WTC11 (cell line): ENCODE results near the gene CD276. TPM values are rescaled to one million over a fixed set of nuclear protein-coding genes. Genes with fewer than 3 reads are reported as not detected.

ENCODE experiments used
- ATAC-seq: fragments of 200-7000 bp; cut with Tn5 transposase; 2 replicates; pipeline ENCODE4 v1.10.0; 2021; ENCODE audit warnings: mild to moderate bottlenecking, moderate library complexity
- CTCF ChIA-PET: fragments of 300-600 bp; sonication (Branson Sonifier 250); formaldehyde crosslinking; loops from one replicate; lab custom pipeline; 2021; ENCODE audit warnings: antibody characterized with exemption; lab: Charles Lee
- POLR2A ChIA-PET: fragments of 350-600 bp; sonication (Branson Sonifier 250); formaldehyde crosslinking; loops from one replicate; lab custom pipeline; 2021; ENCODE audit warnings: antibody characterized with exemption; lab: Charles Lee
- DNase-seq: peaks from one replicate; pipeline ENCODE4 v3.0.0; 2021; ENCODE audit warnings: low spot score
- H3K27ac Mint-ChIP-seq: 2 replicates; pipeline ENCODE4 v1.8.0; 2021; ENCODE audit warnings: mixed read lengths
- H3K27me3 Mint-ChIP-seq: 2 replicates; pipeline ENCODE4 v1.8.0; 2021; ENCODE audit warnings: low read depth, mild to moderate bottlenecking, moderate library complexity, mixed read lengths
- H3K36me3 Mint-ChIP-seq: 2 replicates; pipeline ENCODE4 v1.8.0; 2021; ENCODE audit warnings: mixed read lengths
- H3K4me1 Mint-ChIP-seq: 2 replicates; pipeline ENCODE4 v1.8.0; 2022; ENCODE audit warnings: mixed read lengths
- H3K4me3 Mint-ChIP-seq: 2 replicates; pipeline ENCODE4 v1.8.0; 2021; ENCODE audit warnings: mild to moderate bottlenecking, moderate library complexity, mixed read lengths
- H3K9me3 Mint-ChIP-seq: 2 replicates; pipeline ENCODE4 v1.8.0; 2021; ENCODE audit warnings: mixed read lengths
- ATF1 ChIP-seq: sonication (generic); formaldehyde crosslinking; IDR thresholded peaks from 2 replicates; pipeline ENCODE4 v1.8.1; 2023; ENCODE audit warnings: mild to moderate bottlenecking, moderate library complexity, missing genetic modification reagents
- CREB1 ChIP-seq: sonication (generic); formaldehyde crosslinking; IDR thresholded peaks from 2 replicates; pipeline ENCODE4 v1.8.0; 2023; ENCODE audit warnings: mild to moderate bottlenecking, missing genetic modification reagents
- CREM ChIP-seq: sonication (generic); formaldehyde crosslinking; IDR thresholded peaks from 2 replicates; pipeline ENCODE4 v1.8.1; 2022; ENCODE audit warnings: mild to moderate bottlenecking, missing genetic modification reagents, moderate library complexity
- CTCF ChIP-seq: fragments of 200-600 bp; IDR thresholded peaks from 2 replicates; pipeline ENCODE4 v1.8.0; 2022; ENCODE audit warnings: antibody characterized with exemption
- ELF4 ChIP-seq: sonication (generic); formaldehyde crosslinking; IDR thresholded peaks from 2 replicates; pipeline ENCODE4 v1.8.1; 2022; ENCODE audit warnings: low read depth, mild to moderate bottlenecking, moderate library complexity, missing genetic modification reagents
- ETV6 ChIP-seq: sonication (generic); formaldehyde crosslinking; IDR thresholded peaks from 2 replicates; pipeline ENCODE4 v1.8.1; 2022; ENCODE audit warnings: mild to moderate bottlenecking, missing genetic modification reagents
- GRHL2 ChIP-seq: fragments of 250-450 bp; sonication (Bioruptor Pico); IDR thresholded peaks from 2 replicates; pipeline ENCODE4 v1.8.0; 2022; ENCODE audit warnings: mild to moderate bottlenecking, moderate library complexity; ENCODE audit not compliant: insufficient replicate concordance, severe bottlenecking
- HMGA2 ChIP-seq: fragments of 250-450 bp; sonication (Bioruptor Pico); IDR thresholded peaks from 2 replicates; pipeline ENCODE4 v1.4.0; 2021; ENCODE audit warnings: mild to moderate bottlenecking, moderate library complexity
- JAZF1 ChIP-seq: fragments of 250-450 bp; sonication (Bioruptor Pico); IDR thresholded peaks from 2 replicates; pipeline ENCODE4 v1.9.0; 2021; ENCODE audit warnings: moderate library complexity, mild to moderate bottlenecking, inconsistent platforms
- NFE2L1 ChIP-seq: sonication (generic); formaldehyde crosslinking; IDR thresholded peaks from 2 replicates; pipeline ENCODE4 v1.8.1; 2023; ENCODE audit warnings: missing genetic modification reagents
- OVOL2 ChIP-seq: fragments of 250-450 bp; sonication (Bioruptor Pico); IDR thresholded peaks from 2 replicates; pipeline ENCODE4 v1.9.0; 2021; ENCODE audit warnings: mild to moderate bottlenecking, borderline replicate concordance
- RORB ChIP-seq: fragments of 250-450 bp; sonication (Bioruptor Pico); IDR thresholded peaks from 2 replicates; pipeline ENCODE4 v1.9.0; 2021; ENCODE audit warnings: mild to moderate bottlenecking
- SMAD3 ChIP-seq: sonication (generic); formaldehyde crosslinking; IDR thresholded peaks from 2 replicates; pipeline ENCODE4 v1.8.0; 2022; ENCODE audit warnings: missing genetic modification reagents, mild to moderate bottlenecking, borderline replicate concordance
- SP1 ChIP-seq: sonication (generic); formaldehyde crosslinking; conservative IDR thresholded peaks from 2 replicates; pipeline ENCODE4 v1.8.1; 2022; ENCODE audit warnings: missing genetic modification reagents
- TEAD1 ChIP-seq: sonication (generic); formaldehyde crosslinking; IDR thresholded peaks from 2 replicates; pipeline ENCODE4 v1.8.0; 2022; ENCODE audit warnings: mild to moderate bottlenecking, missing genetic modification reagents
- TEAD4 ChIP-seq: sonication (generic); formaldehyde crosslinking; IDR thresholded peaks from 2 replicates; pipeline ENCODE4 v1.8.0; 2022; ENCODE audit warnings: mild to moderate bottlenecking, missing genetic modification reagents
- ZBTB21 ChIP-seq: sonication (generic); formaldehyde crosslinking; IDR thresholded peaks from 2 replicates; pipeline ENCODE4 v1.8.1; 2023; ENCODE audit warnings: mild to moderate bottlenecking, missing genetic modification reagents, borderline replicate concordance
- ZNF138 ChIP-seq: sonication (generic); formaldehyde crosslinking; conservative IDR thresholded peaks from 2 replicates; pipeline ENCODE4 v1.8.1; 2022; ENCODE audit warnings: mild to moderate bottlenecking, moderate library complexity, missing genetic modification reagents
- ZNF232 ChIP-seq: sonication (generic); formaldehyde crosslinking; IDR thresholded peaks from 2 replicates; pipeline ENCODE4 v1.8.0; 2022; ENCODE audit warnings: mild to moderate bottlenecking, missing genetic modification reagents
- ZNF281 ChIP-seq: sonication (generic); formaldehyde crosslinking; IDR thresholded peaks from 2 replicates; pipeline ENCODE4 v1.8.0; 2023; ENCODE audit warnings: mild to moderate bottlenecking, missing genetic modification reagents
- total RNA-seq: library from RNA; stranded (reverse); gene quantifications from 3 replicates; pipeline ENCODE4 v1.2.3, GENCODE V29; 2021
- TF ChIP-seq, protein P1 (sequence below): sonication (generic); formaldehyde crosslinking; conservative IDR thresholded peaks from 2 replicates; pipeline ENCODE4 v1.8.1; 2023; ENCODE audit warnings: mild to moderate bottlenecking, low read depth, missing genetic modification reagents, moderate library complexity
- TF ChIP-seq, protein P2 (sequence below): fragments of 250-450 bp; sonication (Bioruptor Pico); IDR thresholded peaks from 2 replicates; pipeline ENCODE4 v1.9.0; 2021; ENCODE audit warnings: mild to moderate bottlenecking
- TF ChIP-seq, protein P3 (sequence below): sonication (generic); formaldehyde crosslinking; IDR thresholded peaks from 2 replicates; pipeline ENCODE4 v1.8.1; 2022; ENCODE audit warnings: mild to moderate bottlenecking, moderate library complexity, missing genetic modification reagents
- TF ChIP-seq, protein P4 (sequence below): sonication (generic); formaldehyde crosslinking; IDR thresholded peaks from 2 replicates; pipeline ENCODE4 v1.8.0; 2022; ENCODE audit warnings: mild to moderate bottlenecking, missing genetic modification reagents
- TF ChIP-seq, protein P5 (sequence below): sonication (generic); formaldehyde crosslinking; IDR thresholded peaks from 2 replicates; pipeline ENCODE4 v1.8.0; 2023; ENCODE audit warnings: missing genetic modification reagents

CD276 gene
- total RNA-seq, 1 experiment from 2014 or later: 153 TPM

- ATAC-seq (no peak), DNase-seq (no peak)
- Mint-ChIP-seq H3K27ac (no peak overlapping the region), H3K4me1 (no peaks in the 10 kb centered on the region), H3K9me3 (no peaks in the 10 kb centered on the region), H3K4me3 (no peak overlapping the region), H3K27me3 (no peaks in the 10 kb centered on the region; the same call in 1 of the 2 replicates), H3K36me3 (no peaks in the 10 kb centered on the region)
- POLR2A ChIA-PET: interaction anchor here (0.6 kb wide), 1 partner anchor 10 kb away, joined by 3 read pairs; no protein-coding TSS in a partner anchor
- CTCF ChIA-PET: interaction anchor here (0.9 to 8.6 kb wide), 8 partner anchors 18 to 151 kb away, joined by 3 to 66 read pairs (median 4); partner anchors contain the start of gene TBC1D21
- TF ChIP-seq OVOL2 (CRISPR knock-in tag): no peak
- no peak for TF ChIP-seq ZNF138
- TF ChIP-seq TEAD1 (CRISPR knock-in tag): no peak
- TF ChIP-seq, protein P1, sequence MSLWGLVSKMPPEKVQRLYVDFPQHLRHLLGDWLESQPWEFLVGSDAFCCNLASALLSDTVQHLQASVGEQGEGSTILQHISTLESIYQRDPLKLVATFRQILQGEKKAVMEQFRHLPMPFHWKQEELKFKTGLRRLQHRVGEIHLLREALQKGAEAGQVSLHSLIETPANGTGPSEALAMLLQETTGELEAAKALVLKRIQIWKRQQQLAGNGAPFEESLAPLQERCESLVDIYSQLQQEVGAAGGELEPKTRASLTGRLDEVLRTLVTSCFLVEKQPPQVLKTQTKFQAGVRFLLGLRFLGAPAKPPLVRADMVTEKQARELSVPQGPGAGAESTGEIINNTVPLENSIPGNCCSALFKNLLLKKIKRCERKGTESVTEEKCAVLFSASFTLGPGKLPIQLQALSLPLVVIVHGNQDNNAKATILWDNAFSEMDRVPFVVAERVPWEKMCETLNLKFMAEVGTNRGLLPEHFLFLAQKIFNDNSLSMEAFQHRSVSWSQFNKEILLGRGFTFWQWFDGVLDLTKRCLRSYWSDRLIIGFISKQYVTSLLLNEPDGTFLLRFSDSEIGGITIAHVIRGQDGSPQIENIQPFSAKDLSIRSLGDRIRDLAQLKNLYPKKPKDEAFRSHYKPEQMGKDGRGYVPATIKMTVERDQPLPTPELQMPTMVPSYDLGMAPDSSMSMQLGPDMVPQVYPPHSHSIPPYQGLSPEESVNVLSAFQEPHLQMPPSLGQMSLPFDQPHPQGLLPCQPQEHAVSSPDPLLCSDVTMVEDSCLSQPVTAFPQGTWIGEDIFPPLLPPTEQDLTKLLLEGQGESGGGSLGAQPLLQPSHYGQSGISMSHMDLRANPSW (CRISPR knock-in tag): no peak
- TF ChIP-seq ETV6: no peak
- no peak for TF ChIP-seq ELF4 (CRISPR knock-in tag)
- TF ChIP-seq, protein P2, sequence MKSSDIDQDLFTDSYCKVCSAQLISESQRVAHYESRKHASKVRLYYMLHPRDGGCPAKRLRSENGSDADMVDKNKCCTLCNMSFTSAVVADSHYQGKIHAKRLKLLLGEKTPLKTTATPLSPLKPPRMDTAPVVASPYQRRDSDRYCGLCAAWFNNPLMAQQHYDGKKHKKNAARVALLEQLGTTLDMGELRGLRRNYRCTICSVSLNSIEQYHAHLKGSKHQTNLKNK: no peak
- TF ChIP-seq, protein P3, sequence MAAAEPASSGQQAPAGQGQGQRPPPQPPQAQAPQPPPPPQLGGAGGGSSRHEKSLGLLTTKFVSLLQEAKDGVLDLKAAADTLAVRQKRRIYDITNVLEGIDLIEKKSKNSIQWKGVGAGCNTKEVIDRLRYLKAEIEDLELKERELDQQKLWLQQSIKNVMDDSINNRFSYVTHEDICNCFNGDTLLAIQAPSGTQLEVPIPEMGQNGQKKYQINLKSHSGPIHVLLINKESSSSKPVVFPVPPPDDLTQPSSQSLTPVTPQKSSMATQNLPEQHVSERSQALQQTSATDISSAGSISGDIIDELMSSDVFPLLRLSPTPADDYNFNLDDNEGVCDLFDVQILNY (CRISPR knock-in tag): no peak
- no peak for TF ChIP-seq SMAD3 (CRISPR knock-in tag)
- no peak for TF ChIP-seq ZBTB21 (CRISPR knock-in tag)
- no peak for TF ChIP-seq CREB1
- TF ChIP-seq SP1: no peak
- no peak for TF ChIP-seq HMGA2 (CRISPR knock-in tag)
These were observed 38.2 kb downstream of the CD276 start for GRCh38 chr15:73722425-73722824.

DNA sequence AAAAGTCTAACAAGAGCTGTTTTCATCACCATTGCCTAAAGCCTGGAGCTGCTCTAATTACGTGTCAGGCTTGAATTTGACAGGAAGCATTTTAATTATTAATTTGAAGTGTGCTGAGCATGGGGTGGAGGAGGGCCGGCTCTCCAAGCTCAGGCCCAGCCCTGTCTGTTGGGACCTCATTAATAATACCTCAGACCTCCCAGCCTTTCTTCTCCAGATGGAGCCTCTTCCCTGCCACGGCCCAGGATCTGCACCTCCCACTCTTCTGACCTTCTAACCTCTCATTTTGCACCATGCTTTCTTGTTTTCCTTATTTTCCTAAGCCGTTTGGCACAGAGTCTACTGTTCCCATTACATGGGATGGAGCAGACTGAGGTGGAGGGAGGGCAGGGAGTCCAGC lies 39.0 kb downstream of the CD276 start:
- ChIA-PET CTCF (interaction anchor here (0.9 to 8.6 kb wide), 5 partner anchors 19 to 151 kb away, joined by 3 to 66 read pairs (median 3); partner anchors contain the start of gene TBC1D21), POLR2A (no interaction called here)
- ATAC-seq (no peak), DNase-seq (no peak)
- H3K9me3 Mint-ChIP-seq: no peaks in the 10 kb centered on the region
- no peaks in the 10 kb centered on the region; the same call in 1 of the 2 replicates for H3K27me3 Mint-ChIP-seq
- no peaks in the 10 kb centered on the region for H3K36me3 Mint-ChIP-seq
- H3K4me3 Mint-ChIP-seq: no peak overlapping the region
- H3K27ac Mint-ChIP-seq: no peak overlapping the region
- H3K4me1 Mint-ChIP-seq: no peaks in the 10 kb centered on the region
- TF ChIP-seq CTCF: no peak
- TF ChIP-seq ZNF281 (CRISPR knock-in tag): no peak
- no peak for TF ChIP-seq CREM
- no peak for TF ChIP-seq GRHL2
- TF ChIP-seq JAZF1 (CRISPR knock-in tag): no peak
- TF ChIP-seq, protein P4, sequence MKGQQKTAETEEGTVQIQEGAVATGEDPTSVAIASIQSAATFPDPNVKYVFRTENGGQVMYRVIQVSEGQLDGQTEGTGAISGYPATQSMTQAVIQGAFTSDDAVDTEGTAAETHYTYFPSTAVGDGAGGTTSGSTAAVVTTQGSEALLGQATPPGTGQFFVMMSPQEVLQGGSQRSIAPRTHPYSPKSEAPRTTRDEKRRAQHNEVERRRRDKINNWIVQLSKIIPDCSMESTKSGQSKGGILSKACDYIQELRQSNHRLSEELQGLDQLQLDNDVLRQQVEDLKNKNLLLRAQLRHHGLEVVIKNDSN (CRISPR knock-in tag): no peak
- TF ChIP-seq HMGA2 (CRISPR knock-in tag): no peak
- no peak for TF ChIP-seq ZNF232 (CRISPR knock-in tag)
- no peak for TF ChIP-seq ZBTB21 (CRISPR knock-in tag)
- TF ChIP-seq TEAD4 (CRISPR knock-in tag): no peak
- TF ChIP-seq, protein P2: no peak
- TF ChIP-seq RORB (CRISPR knock-in tag): no peak
- TF ChIP-seq OVOL2 (CRISPR knock-in tag): no peak
- TF ChIP-seq ATF1 (CRISPR knock-in tag): no peak
- TF ChIP-seq, protein P5, sequence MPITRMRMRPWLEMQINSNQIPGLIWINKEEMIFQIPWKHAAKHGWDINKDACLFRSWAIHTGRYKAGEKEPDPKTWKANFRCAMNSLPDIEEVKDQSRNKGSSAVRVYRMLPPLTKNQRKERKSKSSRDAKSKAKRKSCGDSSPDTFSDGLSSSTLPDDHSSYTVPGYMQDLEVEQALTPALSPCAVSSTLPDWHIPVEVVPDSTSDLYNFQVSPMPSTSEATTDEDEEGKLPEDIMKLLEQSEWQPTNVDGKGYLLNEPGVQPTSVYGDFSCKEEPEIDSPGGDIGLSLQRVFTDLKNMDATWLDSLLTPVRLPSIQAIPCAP (CRISPR knock-in tag): no peak
- no peak for TF ChIP-seq NFE2L1 (CRISPR knock-in tag)
